ENCODE results near the gene ASB3. TPM values are rescaled to one million over a fixed set of nuclear protein-coding genes. Genes with fewer than 3 reads are reported as not detected.

Gene ASB3
- polyA plus RNA-seq, 1 donor from 2014 or later, result 60.4 TPM

- Histone ChIP-seq H3K36me3 (ENCODE audit: insufficient read depth, low read length) (no peaks in the 10 kb centered on the region), H3K27ac (ENCODE audit: low read length) (no peak overlapping the region), H3K4me2 (ENCODE audit: low read length) (no peak overlapping the region), H3K9me3 (ENCODE audit: low read length) (no peaks in the 10 kb centered on the region), H3F3A (ENCODE audit: insufficient read depth, low read length, poor library complexity, severe bottlenecking) (no peaks in the 10 kb centered on the region), H4K20me1 (ENCODE audit: insufficient read depth) (no peaks in the 10 kb centered on the region), H3K27me3 (ENCODE audit: insufficient read depth, low read depth, low read length) (no peaks in the 10 kb centered on the region), H3K4me3 (ENCODE audit: low read length) (no peak overlapping the region), H3K9ac (ENCODE audit: low read length) (no peak overlapping the region), H3K79me2 (replicated peaks; ENCODE audit: insufficient read depth, low read length) (no peaks in the 10 kb centered on the region), H3K9me2 (ENCODE audit: insufficient read depth, low read length) (no peaks in the 10 kb centered on the region), H2AFZ (ENCODE audit: low read depth, low read length) (no peak overlapping the region)
- TF ChIP-seq SMC3 (conservative IDR thresholded peaks at IDR 0.05; ENCODE audit: poor library complexity), result no peak
- TF ChIP-seq POLR2AphosphoS5 (IDR thresholded peaks at IDR 0.05), result no peak
- no peak for TF ChIP-seq TAF1 (IDR thresholded peaks at IDR 0.05; ENCODE audit: low read depth)
- no peak for TF ChIP-seq EP300 (conservative IDR thresholded peaks at IDR 0.05; ENCODE audit: poor library complexity, severe bottlenecking)
- no peak for TF ChIP-seq RAD21 (conservative IDR thresholded peaks at IDR 0.05)
- TF ChIP-seq EZH2 (IDR thresholded peaks at IDR 0.05; ENCODE audit: borderline replicate concordance, insufficient read depth, low read length, poor library complexity, severe bottlenecking), result no peak
- TF ChIP-seq MXI1 (conservative IDR thresholded peaks at IDR 0.05; ENCODE audit: poor library complexity, severe bottlenecking), result no peak
- TF ChIP-seq REST (IDR thresholded peaks at IDR 0.05; ENCODE audit: borderline replicate concordance), result no peak
- no peak for TF ChIP-seq CTCF (IDR thresholded peaks at IDR 0.05; ENCODE audit: poor library complexity, severe bottlenecking)
These were observed 132.4 kb downstream of the ASB3 start for GRCh38 chr2:53654396-53654795.

- H2AFZ ChIP-seq (ENCODE audit: low read depth, low read length), result no peak overlapping the region
- H3F3A ChIP-seq (ENCODE audit: insufficient read depth, low read length, poor library complexity, severe bottlenecking), result no peaks in the 10 kb centered on the region
- H3K27ac ChIP-seq (ENCODE audit: low read length), result no peak overlapping the region
- H3K79me2 ChIP-seq (replicated peaks; ENCODE audit: insufficient read depth, low read length), result no peaks in the 10 kb centered on the region
- H3K27me3 ChIP-seq (ENCODE audit: insufficient read depth, low read depth, low read length), result no peaks in the 10 kb centered on the region
- H3K9ac ChIP-seq (ENCODE audit: low read length), result no peak overlapping the region
- no peaks in the 10 kb centered on the region for H3K36me3 ChIP-seq (ENCODE audit: insufficient read depth, low read length)
- H3K9me3 ChIP-seq (ENCODE audit: low read length), result no peaks in the 10 kb centered on the region
- no peaks in the 10 kb centered on the region for H3K9me2 ChIP-seq (ENCODE audit: insufficient read depth, low read length)
- no peaks in the 10 kb centered on the region for H4K20me1 ChIP-seq (ENCODE audit: insufficient read depth)
- H3K4me2 ChIP-seq (ENCODE audit: low read length), result no peak overlapping the region
- TF ChIP-seq TAF1 (IDR thresholded peaks at IDR 0.05; ENCODE audit: low read depth), result no peak
- TF ChIP-seq EP300 (conservative IDR thresholded peaks at IDR 0.05; ENCODE audit: poor library complexity, severe bottlenecking), result no peak
- no peak for TF ChIP-seq SMC3 (conservative IDR thresholded peaks at IDR 0.05; ENCODE audit: poor library complexity)
- no peak for TF ChIP-seq EZH2 (IDR thresholded peaks at IDR 0.05; ENCODE audit: borderline replicate concordance, insufficient read depth, low read length, poor library complexity, severe bottlenecking)
- no peak for TF ChIP-seq RAD21 (conservative IDR thresholded peaks at IDR 0.05)
- no peak for TF ChIP-seq REST (IDR thresholded peaks at IDR 0.05; ENCODE audit: borderline replicate concordance)
- no peak for TF ChIP-seq MXI1 (conservative IDR thresholded peaks at IDR 0.05; ENCODE audit: poor library complexity, severe bottlenecking)
- no peak overlapping the region for H3K4me3 ChIP-seq (ENCODE audit: low read length)
These were observed 134.6 kb downstream of the ASB3 start for GRCh38 chr2:53652131-53652530.

All from neural cell (in vitro differentiated cells).